ENCODE data around the gene CATSPERZ. TPM values are rescaled to one million over a fixed set of nuclear protein-coding genes. Genes with fewer than 3 reads are reported as not detected.

Gene CATSPERZ
- total RNA-seq, 5 donors from 2014 or later (not counting 1 experiment from before 2014, with no cell fraction given), result 0.40 TPM; not detected in 4

DNA sequence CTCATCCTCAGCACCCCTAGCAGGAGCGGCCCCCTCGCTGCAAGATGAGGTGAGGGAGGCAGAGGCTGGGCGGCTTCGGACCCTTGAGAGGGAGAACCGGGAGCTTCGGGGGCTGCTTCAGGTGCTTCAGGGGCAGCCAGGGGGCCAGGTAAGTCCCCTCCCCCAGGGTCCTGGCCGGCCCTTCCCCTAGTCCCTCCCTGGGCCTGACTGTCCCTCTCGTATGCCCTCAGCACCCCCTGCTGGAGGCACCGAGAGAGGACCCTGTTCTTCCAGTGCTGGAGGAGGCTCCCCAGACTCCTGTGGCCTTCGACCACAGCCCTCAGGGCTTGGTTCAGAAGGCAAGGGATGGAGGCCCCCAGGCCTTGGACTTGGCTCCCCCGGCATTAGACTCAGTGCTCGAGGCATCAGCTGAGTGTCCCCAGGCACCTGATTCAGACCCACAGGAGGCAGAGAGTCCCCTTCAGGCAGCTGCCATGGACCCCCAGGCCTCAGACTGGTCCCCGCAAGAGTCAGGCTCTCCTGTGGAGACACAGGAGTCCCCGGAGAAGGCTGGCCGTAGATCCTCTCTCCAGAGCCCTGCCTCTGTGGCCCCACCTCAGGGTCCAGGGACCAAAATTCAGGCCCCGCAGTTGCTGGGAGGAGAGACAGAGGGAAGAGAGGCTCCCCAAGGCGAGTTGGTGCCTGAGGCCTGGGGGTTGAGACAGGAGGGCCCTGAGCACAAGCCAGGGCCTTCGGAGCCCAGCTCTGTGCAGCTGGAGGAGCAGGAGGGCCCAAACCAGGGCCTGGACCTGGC is 43.8 kb downstream of the CATSPERZ start:
- Histone ChIP-seq H3K4me3 (ENCODE audit: control insufficient read depth in 1 of 2, extremely low read depth in 1 of 2, low read length in 1 of 2) (no peak overlapping the region), H3K4me1 (ENCODE audit: control insufficient read depth in 1 of 2, extremely low read depth in 1 of 2, insufficient read depth in 2 of 2, low read length in 2 of 2) (peaks cover 14 to 50% of the 10 kb centered on the region in 2 experiments), H3K9me3 (no peaks in the 10 kb centered on the region), H3K27me3 (replicated peaks in 1 of 2; ENCODE audit: control insufficient read depth in 2 of 2, extremely low read depth in 1 of 2, insufficient read depth in 2 of 2, low read length in 1 of 2) (no peaks in the 10 kb centered on the region), H3K27ac (ENCODE audit: low read length) (no peak overlapping the region), H3K36me3 (ENCODE audit: control insufficient read depth in 2 of 2, extremely low read depth in 1 of 2, insufficient read depth in 1 of 2, low read length in 1 of 2) (peaks cover 19 to 47% of the 10 kb centered on the region in 2 donors)
- ChIA-PET POLR2A (no interaction called here), CTCF (interaction anchor here in 1 of 2 donors (1.0 kb wide), 1 partner anchor 13 kb away, joined by 4 read pairs; no protein-coding TSS in a partner anchor)
- ATAC-seq (replicated peaks in 1 of 4) (no peak), DNase-seq (no peak)
- no peaks in the 10 kb centered on the region for H3K9me3 Mint-ChIP-seq
- WGBS (ENCODE audit: insufficient coverage), result 94% methylated on average over 16 of the region's 18 CpGs
- H3K4me1 Mint-ChIP-seq, result peaks cover 35 to 37% (median 36%) of the 10 kb centered on the region in 3 donors
- peaks cover 19% of the 10 kb centered on the region for H3K36me3 Mint-ChIP-seq
- H3K27me3 Mint-ChIP-seq, result no peaks in the 10 kb centered on the region
- H3K27ac Mint-ChIP-seq, result no peak overlapping the region
- H3K4me3 Mint-ChIP-seq, result no peak overlapping the region

- CTCF ChIA-PET, result no interaction called here
- no peaks in the 10 kb centered on the region for H3K9me3 Mint-ChIP-seq
- Histone ChIP-seq H3K27me3 (replicated peaks in 1 of 2; ENCODE audit: control insufficient read depth in 2 of 2, extremely low read depth in 1 of 2, insufficient read depth in 2 of 2, low read length in 1 of 2) (no peaks in the 10 kb centered on the region), H3K4me3 (ENCODE audit: control insufficient read depth in 1 of 2, extremely low read depth in 1 of 2, low read length in 1 of 2) (no peak overlapping the region), H3K27ac (ENCODE audit: low read length) (no peak overlapping the region), H3K9me3 (no peaks in the 10 kb centered on the region), H3K36me3 (ENCODE audit: control insufficient read depth in 2 of 2, extremely low read depth in 1 of 2, insufficient read depth in 1 of 2, low read length in 1 of 2) (peaks cover 20 to 50% of the 10 kb centered on the region in 2 donors), H3K4me1 (ENCODE audit: control insufficient read depth in 1 of 2, extremely low read depth in 1 of 2, insufficient read depth in 2 of 2, low read length in 2 of 2) (peaks cover 7 to 42% of the 10 kb centered on the region in 2 experiments)
- no peak for DNase-seq
- no peak overlapping the region for H3K4me3 Mint-ChIP-seq
- H3K27me3 Mint-ChIP-seq, result no peaks in the 10 kb centered on the region
- H3K27ac Mint-ChIP-seq, result no peak overlapping the region
- H3K36me3 Mint-ChIP-seq, result peaks cover 15% of the 10 kb centered on the region
- H3K4me1 Mint-ChIP-seq, result peaks cover 27 to 28% (median 27%) of the 10 kb centered on the region in 3 donors
- 98% methylated on average over 16 of the region's 28 CpGs for WGBS (ENCODE audit: insufficient coverage)
- ATAC-seq (replicated peaks in 1 of 4), result no peak
- POLR2A ChIA-PET, result no interaction called here
These were observed 44.6 kb downstream of the CATSPERZ start for GRCh38 chr11:64344787-64345186.

DNA sequence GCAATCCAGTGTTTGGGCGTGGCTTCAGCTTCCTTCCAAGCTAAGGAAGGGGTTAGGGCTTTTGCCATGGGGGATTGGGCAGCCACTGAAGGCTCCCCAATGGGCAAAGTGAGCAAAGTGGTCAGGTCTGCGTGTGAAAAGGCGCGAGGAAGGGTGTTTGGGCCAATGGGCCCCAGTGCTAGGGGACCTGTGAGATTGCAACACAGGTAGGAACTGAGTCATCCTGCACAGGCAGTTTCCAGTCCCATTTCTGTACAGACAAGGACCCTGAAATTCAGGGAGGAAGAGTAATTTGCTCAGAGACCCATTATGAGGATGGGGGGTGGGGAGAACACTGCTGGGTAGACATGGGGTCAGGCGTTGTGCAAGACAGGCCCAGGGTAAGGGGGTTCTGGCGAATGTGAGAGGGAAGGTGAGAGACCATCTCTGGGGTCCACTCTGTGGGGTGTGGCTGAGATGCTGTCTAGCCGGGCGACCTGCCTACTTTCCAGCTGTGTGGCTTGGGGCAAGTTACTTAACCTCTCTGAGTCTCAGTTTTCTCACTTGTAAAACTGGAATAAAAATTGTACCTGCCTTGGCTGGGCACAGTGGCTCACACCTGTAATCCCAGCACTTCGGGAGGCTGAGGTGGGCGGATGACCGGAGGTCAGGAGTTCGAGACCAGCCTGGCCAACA is 47.2 kb downstream of the CATSPERZ start:
- Histone ChIP-seq H3K4me3 (ENCODE audit: control insufficient read depth in 1 of 2, extremely low read depth in 1 of 2, low read length in 1 of 2) (no peak overlapping the region), H3K4me1 (ENCODE audit: control insufficient read depth in 1 of 2, extremely low read depth in 1 of 2, insufficient read depth in 2 of 2, low read length in 2 of 2) (peaks cover 0 to 17% of the 10 kb centered on the region in 2 experiments), H3K36me3 (ENCODE audit: control insufficient read depth in 2 of 2, extremely low read depth in 1 of 2, insufficient read depth in 1 of 2, low read length in 1 of 2) (peaks cover 34 to 46% of the 10 kb centered on the region in 2 donors), H3K27ac (ENCODE audit: low read length) (no peak overlapping the region), H3K9me3 (no peaks in the 10 kb centered on the region), H3K27me3 (replicated peaks in 1 of 2; ENCODE audit: control insufficient read depth in 2 of 2, extremely low read depth in 1 of 2, insufficient read depth in 2 of 2, low read length in 1 of 2) (no peaks in the 10 kb centered on the region)
- DNase-seq, result no peak
- Mint-ChIP-seq H3K4me1 (peaks cover 5 to 9% (median 8%) of the 10 kb centered on the region in 3 donors), H3K36me3 (peaks cover 16% of the 10 kb centered on the region), H3K9me3 (no peaks in the 10 kb centered on the region), H3K4me3 (no peak overlapping the region), H3K27me3 (no peaks in the 10 kb centered on the region), H3K27ac (no peak overlapping the region)
- ChIA-PET CTCF (interaction anchor here in 1 of 2 donors (0.6 kb wide), 1 partner anchor 764 kb away, joined by 3 read pairs; the partner anchor contains the start of gene TM7SF2), POLR2A (no interaction called here)
- ATAC-seq (replicated peaks in 1 of 4), result no peak
- 85% methylated on average over 9 of the region's 12 CpGs for WGBS (ENCODE audit: insufficient coverage)

GRCh38 chr11:64348383-64349024 is 48.3 kb downstream of the CATSPERZ start:
- peaks cover 0 to 8% of the 10 kb centered on the region in 2 experiments for H3K4me1 ChIP-seq (ENCODE audit: control insufficient read depth in 1 of 2, extremely low read depth in 1 of 2, insufficient read depth in 2 of 2, low read length in 2 of 2)
- no peaks in the 10 kb centered on the region for H3K9me3 ChIP-seq
- H3K27ac Mint-ChIP-seq, result peak overlapping the region in 1 of 2 donors; percentile 39
- ChIA-PET POLR2A (interaction anchor here in 1 of 2 donors (0.6 kb wide), 1 partner anchor 592 kb away, joined by 3 read pairs; no protein-coding TSS in a partner anchor), CTCF (interaction anchor here (0.6 kb wide), 3 partner anchors 69 to 763 kb away, joined by 3 to 4 read pairs (median 3); partner anchors contain the start of gene TM7SF2 (in 1 of the 2))
- no peak overlapping the region for H3K4me3 ChIP-seq (ENCODE audit: control insufficient read depth in 1 of 2, extremely low read depth in 1 of 2, low read length in 1 of 2)
- no peaks in the 10 kb centered on the region for H3K27me3 ChIP-seq (replicated peaks in 1 of 2; ENCODE audit: control insufficient read depth in 2 of 2, extremely low read depth in 1 of 2, insufficient read depth in 2 of 2, low read length in 1 of 2)
- H3K36me3 Mint-ChIP-seq, result peaks cover 16% of the 10 kb centered on the region
- 96% methylated on average over 13 of the region's 14 CpGs for WGBS (ENCODE audit: insufficient coverage)
- peaks cover 38 to 51% of the 10 kb centered on the region in 2 donors for H3K36me3 ChIP-seq (ENCODE audit: control insufficient read depth in 2 of 2, extremely low read depth in 1 of 2, insufficient read depth in 1 of 2, low read length in 1 of 2)
- ATAC-seq (replicated peaks in 1 of 4), result no peak
- H3K27me3 Mint-ChIP-seq, result no peaks in the 10 kb centered on the region
- no peak for DNase-seq
- no peaks in the 10 kb centered on the region for H3K9me3 Mint-ChIP-seq
- no peak overlapping the region for H3K4me3 Mint-ChIP-seq
- H3K27ac ChIP-seq (ENCODE audit: low read length), result no peak overlapping the region
- peaks cover 3 to 8% (median 6%) of the 10 kb centered on the region in 3 donors for H3K4me1 Mint-ChIP-seq

GRCh38 chr11:64349025-64349387 is 48.8 kb downstream of the CATSPERZ start:
- Histone ChIP-seq H3K27me3 (replicated peaks in 1 of 2; ENCODE audit: control insufficient read depth in 2 of 2, extremely low read depth in 1 of 2, insufficient read depth in 2 of 2, low read length in 1 of 2) (no peaks in the 10 kb centered on the region), H3K27ac (ENCODE audit: low read length) (no peak overlapping the region), H3K4me3 (ENCODE audit: control insufficient read depth in 1 of 2, extremely low read depth in 1 of 2, low read length in 1 of 2) (no peak overlapping the region), H3K36me3 (ENCODE audit: control insufficient read depth in 2 of 2, extremely low read depth in 1 of 2, insufficient read depth in 1 of 2, low read length in 1 of 2) (peaks cover 38 to 50% of the 10 kb centered on the region in 2 donors), H3K9me3 (no peaks in the 10 kb centered on the region), H3K4me1 (ENCODE audit: control insufficient read depth in 1 of 2, extremely low read depth in 1 of 2, insufficient read depth in 2 of 2, low read length in 2 of 2) (peaks cover 0 to 4% of the 10 kb centered on the region in 2 experiments)
- POLR2A ChIA-PET, result no interaction called here
- Mint-ChIP-seq H3K27ac (peak overlapping the region in 1 of 2 donors; percentile 39), H3K9me3 (no peaks in the 10 kb centered on the region), H3K4me3 (no peak overlapping the region), H3K4me1 (peaks cover 3 to 8% (median 6%) of the 10 kb centered on the region in 3 donors), H3K36me3 (peaks cover 16% of the 10 kb centered on the region), H3K27me3 (no peaks in the 10 kb centered on the region)
- CTCF ChIA-PET, result interaction anchor here in 1 of 2 donors (0.7 kb wide), 1 partner anchor 20 kb away, joined by 3 read pairs; no protein-coding TSS in a partner anchor
- no peak for DNase-seq
- 96% methylated on average over 4 of the region's 7 CpGs for WGBS (ENCODE audit: insufficient coverage)
- no peak for ATAC-seq (replicated peaks in 1 of 4)

DNA sequence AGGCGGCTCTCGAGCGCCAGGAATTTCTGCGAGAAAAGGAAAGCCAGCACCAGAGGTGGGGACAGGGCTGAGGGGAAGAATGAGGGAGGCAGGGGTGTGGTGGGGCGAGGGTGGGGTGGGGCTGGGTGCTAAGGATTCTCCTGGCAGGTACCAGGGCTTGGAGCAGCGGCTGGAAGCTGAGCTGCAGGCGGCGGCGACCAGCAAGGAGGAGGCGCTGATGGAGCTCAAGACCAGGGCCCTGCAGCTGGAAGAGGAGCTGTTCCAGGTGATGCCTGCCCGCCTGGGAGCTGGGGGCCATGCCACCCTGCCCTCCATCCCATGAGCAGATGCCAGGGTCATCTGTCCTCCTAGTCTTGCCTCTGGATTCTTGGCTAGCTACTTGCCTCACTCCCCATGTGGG is 49.2 kb downstream of the CATSPERZ start:
- Mint-ChIP-seq H3K36me3 (peaks cover 16% of the 10 kb centered on the region), H3K4me1 (peaks cover 3 to 8% (median 6%) of the 10 kb centered on the region in 3 donors), H3K27me3 (no peaks in the 10 kb centered on the region), H3K9me3 (no peaks in the 10 kb centered on the region), H3K4me3 (no peak overlapping the region), H3K27ac (no peak overlapping the region)
- 100% methylated on average over 7 of the region's 11 CpGs for WGBS (ENCODE audit: insufficient coverage)
- DNase-seq (no peak), ATAC-seq (replicated peaks in 1 of 4) (no peak)
- ChIA-PET CTCF (interaction anchor here in 1 of 2 donors (0.7 kb wide), 1 partner anchor 20 kb away, joined by 3 read pairs; no protein-coding TSS in a partner anchor), POLR2A (no interaction called here)
- no peaks in the 10 kb centered on the region for H3K9me3 ChIP-seq
- no peak overlapping the region for H3K27ac ChIP-seq (ENCODE audit: low read length)
- peaks cover 0 to 4% of the 10 kb centered on the region in 2 experiments for H3K4me1 ChIP-seq (ENCODE audit: control insufficient read depth in 1 of 2, extremely low read depth in 1 of 2, insufficient read depth in 2 of 2, low read length in 2 of 2)
- peaks cover 34 to 50% of the 10 kb centered on the region in 2 donors for H3K36me3 ChIP-seq (ENCODE audit: control insufficient read depth in 2 of 2, extremely low read depth in 1 of 2, insufficient read depth in 1 of 2, low read length in 1 of 2)
- no peaks in the 10 kb centered on the region for H3K27me3 ChIP-seq (replicated peaks in 1 of 2; ENCODE audit: control insufficient read depth in 2 of 2, extremely low read depth in 1 of 2, insufficient read depth in 2 of 2, low read length in 1 of 2)
- H3K4me3 ChIP-seq (ENCODE audit: control insufficient read depth in 1 of 2, extremely low read depth in 1 of 2, low read length in 1 of 2), result no peak overlapping the region
